NB4 (cell line): ENCODE measurements around the gene RNPEP.

Experiments used
- MYC ChIP-seq: IDR thresholded peaks from 2 replicates; pipeline ENCODE4 v1.6.1; 2011; ENCODE audit warnings: low read depth, low read length
- POLR2A ChIP-seq: IDR thresholded peaks from 2 replicates; pipeline ENCODE4 v1.6.1; 2011; ENCODE audit warnings: mild to moderate bottlenecking; ENCODE audit not compliant: insufficient read length; ENCODE audit errors: extremely low read depth
- TF ChIP-seq, protein P1 (sequence below): IDR thresholded peaks from one replicate; pipeline ENCODE4 v1.5.1; 2012; ENCODE audit warnings: low read depth, low read length

GRCh38 chr1:201988601-201989000 is 6.2 kb downstream of the RNPEP start:
- TF ChIP-seq, protein P1, sequence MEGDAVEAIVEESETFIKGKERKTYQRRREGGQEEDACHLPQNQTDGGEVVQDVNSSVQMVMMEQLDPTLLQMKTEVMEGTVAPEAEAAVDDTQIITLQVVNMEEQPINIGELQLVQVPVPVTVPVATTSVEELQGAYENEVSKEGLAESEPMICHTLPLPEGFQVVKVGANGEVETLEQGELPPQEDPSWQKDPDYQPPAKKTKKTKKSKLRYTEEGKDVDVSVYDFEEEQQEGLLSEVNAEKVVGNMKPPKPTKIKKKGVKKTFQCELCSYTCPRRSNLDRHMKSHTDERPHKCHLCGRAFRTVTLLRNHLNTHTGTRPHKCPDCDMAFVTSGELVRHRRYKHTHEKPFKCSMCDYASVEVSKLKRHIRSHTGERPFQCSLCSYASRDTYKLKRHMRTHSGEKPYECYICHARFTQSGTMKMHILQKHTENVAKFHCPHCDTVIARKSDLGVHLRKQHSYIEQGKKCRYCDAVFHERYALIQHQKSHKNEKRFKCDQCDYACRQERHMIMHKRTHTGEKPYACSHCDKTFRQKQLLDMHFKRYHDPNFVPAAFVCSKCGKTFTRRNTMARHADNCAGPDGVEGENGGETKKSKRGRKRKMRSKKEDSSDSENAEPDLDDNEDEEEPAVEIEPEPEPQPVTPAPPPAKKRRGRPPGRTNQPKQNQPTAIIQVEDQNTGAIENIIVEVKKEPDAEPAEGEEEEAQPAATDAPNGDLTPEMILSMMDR = no peak
- no peak for TF ChIP-seq POLR2A
- no peak for TF ChIP-seq MYC
